A549 (cell line): ENCODE measurements around the gene THBS1.

Source experiments
- ELK1 ChIP-seq: fragments of 150-350 bp; IDR thresholded peaks from 2 replicates; pipeline ENCODE4 v1.6.1; 2014; ENCODE audit warnings: low read depth, mild to moderate bottlenecking, low read length
- EP300 ChIP-seq, 2 experiments: fragments of >200 bp; sonication (Bioruptor Twin); formaldehyde crosslinking; IDR thresholded peaks; 2 replicates in 1 of 2; 3 replicates in 1 of 2; pipeline ENCODE4 v1.6.1; 2016 to 2017
- JUN ChIP-seq, 2 experiments: fragments of >200 bp; sonication (Bioruptor Twin); formaldehyde crosslinking; IDR thresholded peaks; 2 replicates in 1 of 2; 3 replicates in 1 of 2; pipeline ENCODE4 v1.6.1; 2016 to 2017
- MAZ ChIP-seq: fragments of 150-350 bp; IDR thresholded peaks from 2 replicates; pipeline ENCODE4 v1.6.1; 2014; ENCODE audit warnings: antibody characterized with exemption, low read depth, low read length, borderline replicate concordance
- NFE2L2 ChIP-seq: fragments of 150-350 bp; conservative IDR thresholded peaks from 2 replicates; pipeline ENCODE4 v1.6.1; 2014; ENCODE audit warnings: low read length
- PBX3 ChIP-seq: IDR thresholded peaks from 2 replicates; pipeline ENCODE4 v1.6.1; 2012
- POLR2AphosphoS2 ChIP-seq: conservative IDR thresholded peaks from 2 replicates; pipeline ENCODE4 v1.6.1; 2012; ENCODE audit warnings: low read length, improper control_type of control experiment, inconsistent platforms
- RAD21 ChIP-seq, 2 experiments: fragments of >200 bp in 1 of 2; sonication (Bioruptor Twin) in 1 of 2; formaldehyde crosslinking in 1 of 2; IDR thresholded peaks in 1 of 2; conservative IDR thresholded peaks in 1 of 2; 2 replicates in 1 of 2; 3 replicates in 1 of 2; pipeline ENCODE4 v1.6.1; 2012 to 2018; ENCODE audit warnings: inconsistent platforms in 1 of 2
- REST ChIP-seq: fragments of 200-600 bp; sonication (generic); IDR thresholded peaks from 2 replicates; pipeline ENCODE4 v1.6.1; 2016; ENCODE audit warnings: antibody characterized with exemption, mild to moderate bottlenecking, moderate library complexity
- ZNF302 ChIP-seq: fragments of 250-450 bp; sonication (Bioruptor Pico); IDR thresholded peaks from 2 replicates; pipeline ENCODE4 v1.9.0; 2021; ENCODE audit warnings: inconsistent platforms, mild to moderate bottlenecking, moderate library complexity
- TF ChIP-seq, protein P1 (sequence below): fragments of >200 bp; sonication (Bioruptor Twin); formaldehyde crosslinking; IDR thresholded peaks from 3 replicates; pipeline ENCODE4 v1.5.1; 2016
- TF ChIP-seq, protein P2 (sequence below): fragments of 450-650 bp; IDR thresholded peaks from 2 replicates; pipeline ENCODE4 v1.6.1; 2014; ENCODE audit warnings: antibody characterized with exemption

- TF ChIP-seq, protein P1, sequence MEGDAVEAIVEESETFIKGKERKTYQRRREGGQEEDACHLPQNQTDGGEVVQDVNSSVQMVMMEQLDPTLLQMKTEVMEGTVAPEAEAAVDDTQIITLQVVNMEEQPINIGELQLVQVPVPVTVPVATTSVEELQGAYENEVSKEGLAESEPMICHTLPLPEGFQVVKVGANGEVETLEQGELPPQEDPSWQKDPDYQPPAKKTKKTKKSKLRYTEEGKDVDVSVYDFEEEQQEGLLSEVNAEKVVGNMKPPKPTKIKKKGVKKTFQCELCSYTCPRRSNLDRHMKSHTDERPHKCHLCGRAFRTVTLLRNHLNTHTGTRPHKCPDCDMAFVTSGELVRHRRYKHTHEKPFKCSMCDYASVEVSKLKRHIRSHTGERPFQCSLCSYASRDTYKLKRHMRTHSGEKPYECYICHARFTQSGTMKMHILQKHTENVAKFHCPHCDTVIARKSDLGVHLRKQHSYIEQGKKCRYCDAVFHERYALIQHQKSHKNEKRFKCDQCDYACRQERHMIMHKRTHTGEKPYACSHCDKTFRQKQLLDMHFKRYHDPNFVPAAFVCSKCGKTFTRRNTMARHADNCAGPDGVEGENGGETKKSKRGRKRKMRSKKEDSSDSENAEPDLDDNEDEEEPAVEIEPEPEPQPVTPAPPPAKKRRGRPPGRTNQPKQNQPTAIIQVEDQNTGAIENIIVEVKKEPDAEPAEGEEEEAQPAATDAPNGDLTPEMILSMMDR: no peak
- TF ChIP-seq MAZ (no peak), ELK1 (no peak), EP300 (IDR thresholded peaks at IDR 0.05) (no peak), PBX3 (no peak), REST (no peak), RAD21 (conservative IDR thresholded peaks at IDR 0.05 in 1 of 2, IDR thresholded peaks at IDR 0.05 in 1 of 2) (no peak), ZNF302 (no peak), NFE2L2 (no peak), POLR2AphosphoS2 (no peak), JUN (IDR thresholded peaks at IDR 0.05) (no peak)
- TF ChIP-seq, protein P2, sequence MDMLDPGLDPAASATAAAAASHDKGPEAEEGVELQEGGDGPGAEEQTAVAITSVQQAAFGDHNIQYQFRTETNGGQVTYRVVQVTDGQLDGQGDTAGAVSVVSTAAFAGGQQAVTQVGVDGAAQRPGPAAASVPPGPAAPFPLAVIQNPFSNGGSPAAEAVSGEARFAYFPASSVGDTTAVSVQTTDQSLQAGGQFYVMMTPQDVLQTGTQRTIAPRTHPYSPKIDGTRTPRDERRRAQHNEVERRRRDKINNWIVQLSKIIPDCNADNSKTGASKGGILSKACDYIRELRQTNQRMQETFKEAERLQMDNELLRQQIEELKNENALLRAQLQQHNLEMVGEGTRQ: no peak
Observed at GRCh38 chr15:39646425-39646824, 65.5 kb downstream of the THBS1 start.
